ENCODE measurements around the gene NPC1. TPM values are rescaled to one million over a fixed set of nuclear protein-coding genes. Genes with fewer than 3 reads are reported as not detected.

NPC1 gene
- polyA plus RNA-seq, 3 donors: 7.5 to 17.9 (median 17.7) TPM

DNA sequence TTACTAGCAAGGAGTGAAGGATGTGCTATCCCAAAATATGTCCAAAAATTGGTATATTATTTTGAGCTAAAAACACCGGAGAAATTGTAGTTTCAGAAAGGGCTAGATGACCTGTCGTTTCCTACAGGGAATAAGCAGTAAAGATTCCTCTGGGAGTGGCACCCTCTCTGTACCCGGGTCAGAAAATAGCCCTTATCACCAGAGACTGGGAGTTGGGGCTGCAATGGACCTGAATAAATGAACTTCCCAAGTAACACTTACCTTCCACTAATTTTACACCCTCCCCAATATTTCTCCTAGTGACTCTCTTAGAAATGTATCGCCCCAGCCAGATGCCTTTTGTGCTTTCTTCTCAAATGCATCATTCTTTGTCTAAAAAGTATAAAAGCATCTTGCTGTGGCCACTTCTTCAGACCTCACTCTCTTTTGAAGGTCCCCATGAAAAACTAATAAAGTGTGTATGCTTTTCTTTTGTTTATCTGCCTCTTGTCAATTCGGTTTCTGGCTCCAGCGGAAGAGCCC, 83.7 kb downstream of the NPC1 start:
- DNase-seq: no peak
- Histone ChIP-seq H3K79me2 (ENCODE audit: insufficient read depth, low read length) (peaks cover 43% of the 10 kb centered on the region), H3K9ac (ENCODE audit: insufficient read depth, low read length, poor library complexity, severe bottlenecking) (peak overlapping the region; percentile 88), H3K4me2 (replicated peaks; ENCODE audit: extremely low read depth, low read length, poor library complexity, severe bottlenecking) (peak overlapping the region; percentile 96), H3K36me3 (replicated peaks in 1 of 2; ENCODE audit: control insufficient read depth in 1 of 2, insufficient read depth in 2 of 2, low read length in 2 of 2) (peaks cover 3 to 15% of the 10 kb centered on the region in 2 donors), H3K4me1 (ENCODE audit: control insufficient read depth in 1 of 2, insufficient read depth in 2 of 2, low read length in 2 of 2) (peaks cover 53 to 63% of the 10 kb centered on the region in 2 donors), H4K20me1 (ENCODE audit: insufficient read depth, low read length) (peaks cover 38% of the 10 kb centered on the region), H3K9me3 (replicated peaks in 1 of 2; ENCODE audit: control insufficient read depth in 1 of 2, insufficient read depth in 1 of 2, low read length in 2 of 2) (no peaks in the 10 kb centered on the region), H3K27ac (ENCODE audit: low read depth in 1 of 2, low read length in 2 of 2) (peak overlapping the region; percentile 78 to 94), H3K27me3 (ENCODE audit: control insufficient read depth in 2 of 2, insufficient read depth in 2 of 2, low read length in 2 of 2) (no peaks in the 10 kb centered on the region), H2AFZ (ENCODE audit: insufficient read depth, low read depth, low read length, poor library complexity, severe bottlenecking) (peak overlapping the region; percentile 99), H3K4me3 (replicated peaks in 1 of 3; ENCODE audit: low read depth in 2 of 3, low read length in 3 of 3) (peak overlapping the region; percentile 38 to 95 (median 53))
- intact Hi-C loops (cut with micrococcal nuclease): loop anchor here (2.0 to 5.0 kb wide), 2 partner anchors 50 to 84 kb away; partner anchors contain the start of genes NPC1 (in 1 of the 2) and RIOK3 (in 1 of the 2)
- H3K36me3 Mint-ChIP-seq: peaks cover 12 to 21% of the 10 kb centered on the region in 2 donors
- TF ChIP-seq, protein P1, sequence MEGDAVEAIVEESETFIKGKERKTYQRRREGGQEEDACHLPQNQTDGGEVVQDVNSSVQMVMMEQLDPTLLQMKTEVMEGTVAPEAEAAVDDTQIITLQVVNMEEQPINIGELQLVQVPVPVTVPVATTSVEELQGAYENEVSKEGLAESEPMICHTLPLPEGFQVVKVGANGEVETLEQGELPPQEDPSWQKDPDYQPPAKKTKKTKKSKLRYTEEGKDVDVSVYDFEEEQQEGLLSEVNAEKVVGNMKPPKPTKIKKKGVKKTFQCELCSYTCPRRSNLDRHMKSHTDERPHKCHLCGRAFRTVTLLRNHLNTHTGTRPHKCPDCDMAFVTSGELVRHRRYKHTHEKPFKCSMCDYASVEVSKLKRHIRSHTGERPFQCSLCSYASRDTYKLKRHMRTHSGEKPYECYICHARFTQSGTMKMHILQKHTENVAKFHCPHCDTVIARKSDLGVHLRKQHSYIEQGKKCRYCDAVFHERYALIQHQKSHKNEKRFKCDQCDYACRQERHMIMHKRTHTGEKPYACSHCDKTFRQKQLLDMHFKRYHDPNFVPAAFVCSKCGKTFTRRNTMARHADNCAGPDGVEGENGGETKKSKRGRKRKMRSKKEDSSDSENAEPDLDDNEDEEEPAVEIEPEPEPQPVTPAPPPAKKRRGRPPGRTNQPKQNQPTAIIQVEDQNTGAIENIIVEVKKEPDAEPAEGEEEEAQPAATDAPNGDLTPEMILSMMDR (IDR thresholded peaks at IDR 0.05): no peak
- H3K9me3 Mint-ChIP-seq: no peaks in the 10 kb centered on the region
- H3K4me1 Mint-ChIP-seq: peaks cover 57% of the 10 kb centered on the region
- 21% methylated on average over 4 of the region's 6 CpGs for whole genome bisulfite sequencing (ENCODE audit: insufficient coverage)
- peak overlapping the region; percentile 79 to 90 for H3K4me3 Mint-ChIP-seq
- peaks cover 0 to 2% (median 1%) of the 10 kb centered on the region in 3 donors for H3K27me3 Mint-ChIP-seq (ENCODE audit: low read depth in 3 of 3)
- H3K27ac Mint-ChIP-seq: peak overlapping the region; percentile 91 to 97 (median 94)

DNA sequence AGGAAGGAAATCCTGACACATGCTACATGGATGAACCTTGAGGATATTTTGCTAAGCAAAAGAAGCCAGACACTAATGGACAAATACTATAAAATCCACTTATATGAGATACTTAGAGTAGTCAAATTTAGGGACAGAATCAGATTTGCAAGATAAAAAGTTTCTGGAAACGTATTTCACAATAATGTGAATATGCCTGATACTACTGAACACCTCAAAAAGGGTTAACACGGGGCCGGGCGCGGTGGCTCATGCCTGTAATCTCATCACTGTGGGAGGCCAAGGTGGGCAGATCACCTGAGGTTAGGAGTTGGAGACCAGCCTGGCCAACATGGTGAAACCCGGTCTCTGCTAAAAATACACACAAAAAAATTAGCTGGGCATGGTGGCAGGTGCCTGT, 84.7 kb downstream of the NPC1 start:
- no peaks in the 10 kb centered on the region for H3K27me3 ChIP-seq (ENCODE audit: control insufficient read depth in 2 of 2, insufficient read depth in 2 of 2, low read length in 2 of 2)
- Mint-ChIP-seq H3K27me3 (ENCODE audit: low read depth in 3 of 3) (peaks cover 0 to 2% (median 1%) of the 10 kb centered on the region in 3 donors), H3K36me3 (peaks cover 8 to 13% of the 10 kb centered on the region in 2 donors), H3K9me3 (no peaks in the 10 kb centered on the region), H3K4me3 (no peak overlapping the region), H3K27ac (no peak overlapping the region), H3K4me1 (peaks cover 63% of the 10 kb centered on the region)
- H3K36me3 ChIP-seq (replicated peaks in 1 of 2; ENCODE audit: control insufficient read depth in 1 of 2, insufficient read depth in 2 of 2, low read length in 2 of 2): peaks cover 3 to 5% of the 10 kb centered on the region in 2 donors
- H3K9ac ChIP-seq (ENCODE audit: insufficient read depth, low read length, poor library complexity, severe bottlenecking): no peak overlapping the region
- WGBS (ENCODE audit: insufficient coverage): no CpG with 5 or more reads among the region's 6 CpGs
- TF ChIP-seq, protein P1 (IDR thresholded peaks at IDR 0.05): no peak
- no peak overlapping the region for H2AFZ ChIP-seq (ENCODE audit: insufficient read depth, low read depth, low read length, poor library complexity, severe bottlenecking)
- H3K4me3 ChIP-seq (replicated peaks in 1 of 3; ENCODE audit: low read depth in 2 of 3, low read length in 3 of 3): no peak overlapping the region
- peaks cover 55 to 68% of the 10 kb centered on the region in 2 donors for H3K4me1 ChIP-seq (ENCODE audit: control insufficient read depth in 1 of 2, insufficient read depth in 2 of 2, low read length in 2 of 2)
- peaks cover 33% of the 10 kb centered on the region for H3K79me2 ChIP-seq (ENCODE audit: insufficient read depth, low read length)
- intact Hi-C loops (cut with micrococcal nuclease): loop anchor here (2.0 to 5.0 kb wide), 2 partner anchors 49 to 85 kb away; partner anchors contain the start of genes NPC1 (in 1 of the 2) and RIOK3 (in 1 of the 2)
- peaks cover 29% of the 10 kb centered on the region for H4K20me1 ChIP-seq (ENCODE audit: insufficient read depth, low read length)
- no peak overlapping the region for H3K27ac ChIP-seq (ENCODE audit: low read depth in 1 of 2, low read length in 2 of 2)
- no peak for DNase-seq
- no peaks in the 10 kb centered on the region for H3K9me3 ChIP-seq (replicated peaks in 1 of 2; ENCODE audit: control insufficient read depth in 1 of 2, insufficient read depth in 1 of 2, low read length in 2 of 2)
- H3K4me2 ChIP-seq (replicated peaks; ENCODE audit: extremely low read depth, low read length, poor library complexity, severe bottlenecking): no peak overlapping the region

Data from CD14-positive monocyte (primary cell).